ENCODE results near the gene MTX1. TPM values are rescaled to one million over a fixed set of nuclear protein-coding genes. Genes with fewer than 3 reads are reported as not detected.
"Not testable (repeated sequence)": the region's sequence is repeated elsewhere in the genome, so short reads cannot be mapped to it uniquely, and the experiment has no call there.

The MTX1 gene
- total RNA-seq, 4 donors from 2014 or later = 30.1 to 50.7 (median 35.3) TPM

DNA sequence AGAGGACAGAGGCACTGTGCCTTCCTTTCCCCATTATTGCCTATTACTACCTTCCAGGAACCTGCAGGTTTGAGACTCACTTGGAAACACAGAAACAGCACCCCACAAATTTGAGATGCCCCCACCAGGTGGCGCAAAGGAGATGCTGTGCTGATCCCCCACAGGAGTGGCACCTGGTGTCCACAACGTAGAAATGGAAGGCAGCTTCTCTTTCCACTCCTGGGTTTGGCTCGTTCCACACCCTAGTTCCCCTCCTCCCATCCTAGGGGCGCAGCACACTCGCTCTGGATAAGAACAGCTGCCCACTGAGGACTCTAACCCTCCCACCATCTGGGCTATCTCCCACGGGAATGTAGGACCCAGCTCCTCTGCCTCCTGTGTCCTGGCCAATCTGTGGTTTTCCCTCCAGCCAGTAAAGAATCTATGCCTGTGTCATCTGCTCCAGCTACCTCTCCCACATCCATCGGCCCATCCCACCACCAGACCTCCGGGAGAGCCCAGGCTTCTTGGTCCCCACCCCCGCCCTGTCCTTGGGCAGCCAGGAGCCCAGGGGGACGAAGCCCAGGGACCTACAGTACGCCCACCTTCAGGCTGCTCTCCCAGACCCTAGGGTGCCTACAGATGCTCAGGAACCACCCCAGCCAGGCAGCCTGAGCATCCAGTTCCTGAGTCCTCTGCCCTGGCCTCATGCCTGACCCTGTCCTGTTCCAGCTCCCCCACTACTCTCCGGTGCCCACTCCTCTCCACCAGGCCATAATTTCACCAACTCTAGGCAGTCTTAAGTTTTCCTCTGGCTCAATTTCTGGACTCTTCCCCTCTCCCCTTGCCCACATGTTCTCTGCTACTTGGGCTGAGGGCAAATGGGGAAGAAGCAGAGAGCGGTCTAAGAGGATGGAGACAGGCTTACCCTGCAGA lies 1.3 kb upstream of the MTX1 start:
- Histone ChIP-seq H3K4me3 (peak overlapping the region; percentile 69 to 97 (median 86)), H3K4me1 (peaks cover 0 to 46% (median 23%) of the 10 kb centered on the region in 4 donors)
- TF ChIP-seq EP300 (IDR thresholded peaks at IDR 0.05) (peak in 1 of 2 donors; percentile 56), POLR2A (IDR thresholded peaks at IDR 0.05) (peak in 1 of 2 donors; percentile 45)
- TF ChIP-seq, protein P1, sequence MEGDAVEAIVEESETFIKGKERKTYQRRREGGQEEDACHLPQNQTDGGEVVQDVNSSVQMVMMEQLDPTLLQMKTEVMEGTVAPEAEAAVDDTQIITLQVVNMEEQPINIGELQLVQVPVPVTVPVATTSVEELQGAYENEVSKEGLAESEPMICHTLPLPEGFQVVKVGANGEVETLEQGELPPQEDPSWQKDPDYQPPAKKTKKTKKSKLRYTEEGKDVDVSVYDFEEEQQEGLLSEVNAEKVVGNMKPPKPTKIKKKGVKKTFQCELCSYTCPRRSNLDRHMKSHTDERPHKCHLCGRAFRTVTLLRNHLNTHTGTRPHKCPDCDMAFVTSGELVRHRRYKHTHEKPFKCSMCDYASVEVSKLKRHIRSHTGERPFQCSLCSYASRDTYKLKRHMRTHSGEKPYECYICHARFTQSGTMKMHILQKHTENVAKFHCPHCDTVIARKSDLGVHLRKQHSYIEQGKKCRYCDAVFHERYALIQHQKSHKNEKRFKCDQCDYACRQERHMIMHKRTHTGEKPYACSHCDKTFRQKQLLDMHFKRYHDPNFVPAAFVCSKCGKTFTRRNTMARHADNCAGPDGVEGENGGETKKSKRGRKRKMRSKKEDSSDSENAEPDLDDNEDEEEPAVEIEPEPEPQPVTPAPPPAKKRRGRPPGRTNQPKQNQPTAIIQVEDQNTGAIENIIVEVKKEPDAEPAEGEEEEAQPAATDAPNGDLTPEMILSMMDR (IDR thresholded peaks at IDR 0.05) = peak; percentile 73 to 93 (median 84)

DNA sequence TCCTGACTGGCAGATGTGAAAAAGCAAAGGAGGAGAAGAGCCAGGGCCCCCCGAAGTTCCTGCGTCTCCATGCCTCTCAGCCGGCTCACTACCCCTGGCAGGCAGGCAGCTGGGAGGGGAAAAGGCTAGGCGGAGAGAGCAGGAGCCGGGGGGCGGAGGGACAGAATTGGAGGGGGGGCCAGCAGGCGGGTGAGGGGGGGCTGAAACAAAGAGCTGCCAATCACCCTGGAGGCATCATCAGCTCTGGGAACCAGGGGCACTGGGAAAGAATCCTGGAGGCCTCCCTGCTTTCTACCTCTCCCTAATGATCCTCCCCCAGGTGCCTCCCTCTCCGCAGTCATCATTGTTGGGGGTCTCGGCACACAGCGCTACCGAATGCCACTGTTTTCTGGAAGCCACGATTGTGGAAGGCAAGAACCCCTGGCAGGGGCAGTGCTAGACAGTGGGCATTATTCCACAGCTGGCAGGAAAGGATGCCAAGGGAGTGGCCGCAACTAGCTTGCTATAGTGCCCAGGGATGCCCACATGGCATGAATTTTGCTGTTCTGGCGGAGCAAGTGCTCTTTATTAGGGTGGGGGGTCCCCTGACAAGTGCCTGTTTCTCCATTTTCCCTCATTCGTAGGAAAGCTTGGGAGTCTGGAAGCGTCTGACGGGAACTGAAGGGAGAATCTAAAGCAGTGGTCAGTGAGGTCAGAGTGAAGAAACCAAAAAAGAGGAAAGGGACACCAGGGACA lies 522 bp upstream of the MTX1 start, which contains the start of gene THBS3:
Gene THBS3 (minus strand): TSS at position 92 of the 735 bp plus-strand sequence. CDS start 21 bp downstream, at position 71.
- TF ChIP-seq EP300 (IDR thresholded peaks at IDR 0.05) = no peak
- no peak for TF ChIP-seq POLR2A (IDR thresholded peaks at IDR 0.05)
- TF ChIP-seq, protein P1 (IDR thresholded peaks at IDR 0.05) = no peak
- H3K36me3 ChIP-seq = peaks cover 0 to 43% (median 5%) of the 10 kb centered on the region in 3 donors
- no peaks in the 10 kb centered on the region for H3K27me3 ChIP-seq
- peak within 1 kb of the TSS; percentile 97 to 100 (median 100) for H3K27ac ChIP-seq
- H3K9me3 ChIP-seq = no peaks in the 10 kb centered on the region
- 2% methylated on average over 16 to 17 of the region's 17 CpGs for WGBS, 2 donors
- no peak for DNase-seq (ENCODE audit: low spot score in 2 of 2)
- H3K4me1 ChIP-seq = peaks cover 0 to 46% (median 23%) of the 10 kb centered on the region in 4 donors
- peak within 1 kb of the TSS; percentile 69 to 97 (median 86) for H3K4me3 ChIP-seq

More for the DNA sequence above, 1.3 kb upstream of the MTX1 start:
- 8 to 15% methylated on average over 10 to 13 of the region's 13 CpGs for WGBS, 2 donors
- no peaks in the 10 kb centered on the region for H3K27me3 ChIP-seq
- peaks cover 0 to 48% (median 5%) of the 10 kb centered on the region in 3 donors for H3K36me3 ChIP-seq
- H3K27ac ChIP-seq = peak overlapping the region; percentile 97 to 100 (median 100)
- H3K9me3 ChIP-seq = no peaks in the 10 kb centered on the region
- DNase-seq (ENCODE audit: low spot score in 2 of 2) = peak; percentile 81 to 94

DNA sequence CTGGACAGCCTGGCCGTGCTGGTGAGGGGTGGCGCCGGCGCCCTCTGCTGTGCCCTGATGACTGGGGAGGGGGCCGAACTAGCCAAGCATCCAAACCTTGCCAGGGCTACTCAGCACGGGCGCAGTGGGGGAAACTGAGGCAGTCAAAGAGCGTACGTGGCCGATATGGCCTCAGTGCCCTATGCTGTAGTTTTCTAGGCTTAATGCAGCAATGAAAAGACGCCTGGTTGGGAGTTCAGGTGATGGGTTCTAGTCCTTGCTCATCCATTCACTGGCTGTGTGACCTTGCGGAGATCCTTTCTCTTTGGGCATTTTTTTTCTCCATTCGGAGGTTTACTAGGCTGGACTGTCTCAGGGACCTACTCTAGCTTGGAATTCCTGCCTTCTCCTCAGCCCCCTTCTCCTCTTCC lies 822 bp downstream of the MTX1 start:
- H3K9me3 ChIP-seq = no peaks in the 10 kb centered on the region
- peak overlapping the region; percentile 69 to 97 (median 86) for H3K4me3 ChIP-seq
- H3K27ac ChIP-seq = peak overlapping the region; percentile 97 to 100 (median 100)
- H3K4me1 ChIP-seq = peaks cover 0 to 46% (median 23%) of the 10 kb centered on the region in 4 donors
- 3 to 6% methylated on average over 9 to 13 of the region's 13 CpGs for WGBS, 2 donors
- TF ChIP-seq EP300 (IDR thresholded peaks at IDR 0.05) (no peak), POLR2A (IDR thresholded peaks at IDR 0.05) (no peak)
- TF ChIP-seq, protein P1 (IDR thresholded peaks at IDR 0.05) = no peak
- H3K36me3 ChIP-seq = peaks cover 0 to 31% (median 5%) of the 10 kb centered on the region in 3 donors
- H3K27me3 ChIP-seq = no peaks in the 10 kb centered on the region
- DNase-seq (ENCODE audit: low spot score in 2 of 2) = no peak

DNA sequence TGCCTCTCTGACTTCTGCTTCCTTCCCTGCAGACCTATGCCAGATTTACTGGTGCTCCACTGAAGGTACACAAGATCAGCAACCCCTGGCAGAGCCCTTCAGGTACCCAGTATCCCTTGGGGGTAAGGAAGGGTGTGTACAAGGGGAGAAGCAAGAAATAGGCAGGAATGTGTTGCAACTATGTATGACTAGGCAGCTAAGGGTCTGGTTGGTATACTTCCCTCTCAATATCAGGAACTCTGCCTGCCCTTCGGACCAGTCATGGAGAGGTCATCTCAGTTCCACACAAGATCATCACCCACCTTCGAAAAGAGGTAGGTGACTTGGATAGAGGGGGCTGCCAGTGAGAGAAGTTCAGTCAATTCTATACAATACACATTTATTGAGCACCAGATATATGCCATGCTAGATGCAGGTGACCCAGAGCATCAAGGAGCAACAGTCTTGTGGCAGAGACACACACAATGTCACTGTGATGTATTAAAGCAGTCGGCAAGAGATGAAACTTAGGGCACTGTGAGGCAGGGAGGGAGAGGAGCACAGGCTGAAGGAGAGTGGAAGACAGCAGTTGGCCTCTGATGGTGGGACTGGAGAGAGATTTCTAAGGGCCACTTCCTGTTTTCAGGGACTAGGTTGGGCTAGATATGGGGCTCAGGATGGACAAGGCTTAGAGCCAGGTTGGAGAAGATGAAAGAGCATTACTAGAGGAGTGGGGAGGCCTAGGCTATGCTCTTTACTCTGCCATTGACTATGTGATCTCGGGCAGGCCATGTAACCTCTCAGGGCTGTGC lies 2.0 kb downstream of the MTX1 start:
- H3K4me3 ChIP-seq = no peak overlapping the region
- WGBS, 2 donors = 79 to 82% methylated on average over 4 of the region's 4 CpGs
- TF ChIP-seq EP300 (IDR thresholded peaks at IDR 0.05) (no peak), POLR2A (IDR thresholded peaks at IDR 0.05) (no peak)
- TF ChIP-seq, protein P1 (IDR thresholded peaks at IDR 0.05) = no peak
- H3K27ac ChIP-seq = peak overlapping the region in 1 of 4 donors; percentile 100
- H3K9me3 ChIP-seq = no peaks in the 10 kb centered on the region
- peaks cover 0 to 42% (median 23%) of the 10 kb centered on the region in 4 donors for H3K4me1 ChIP-seq
- no peak for DNase-seq (ENCODE audit: low spot score in 2 of 2)
- H3K36me3 ChIP-seq = peaks cover 0 to 32% (median 0%) of the 10 kb centered on the region in 3 donors
- H3K27me3 ChIP-seq = no peaks in the 10 kb centered on the region

DNA sequence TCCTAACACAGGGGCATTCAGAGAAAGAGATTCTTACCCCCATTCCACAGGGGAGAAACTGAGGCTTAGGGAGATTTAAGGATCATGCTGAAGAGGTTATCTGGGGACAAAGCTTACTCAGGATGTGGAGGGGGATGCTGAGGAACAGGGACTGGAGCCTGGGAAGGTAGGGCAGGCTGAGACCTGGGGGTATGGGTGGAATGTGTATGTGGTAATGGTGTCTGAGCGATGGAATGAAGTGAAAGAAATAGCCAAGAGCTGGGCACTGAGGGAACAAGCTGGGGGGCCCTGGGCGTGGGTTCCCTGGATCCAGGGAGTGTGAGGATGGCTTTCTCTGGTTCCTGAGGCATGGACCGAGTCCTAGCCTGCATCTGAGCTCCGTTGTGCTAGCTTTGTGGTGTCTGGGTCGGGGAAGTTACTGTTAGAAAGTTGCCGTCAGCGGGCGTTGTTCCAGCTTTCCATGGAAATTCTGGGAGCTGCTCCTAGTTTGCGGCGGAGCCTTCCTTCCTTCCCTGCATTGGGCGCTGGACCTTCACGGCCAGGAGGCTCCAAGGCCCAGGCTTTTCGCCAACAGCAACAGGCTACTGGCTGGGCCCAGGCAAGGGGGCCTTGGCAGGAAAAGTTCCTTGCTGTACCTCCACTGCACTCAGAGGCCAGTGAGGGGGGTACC lies 3.0 kb downstream of the MTX1 start:
- not testable (repeated sequence) for H3K9me3 ChIP-seq; H3K4me3 ChIP-seq; DNase-seq (ENCODE audit: low spot score in 2 of 2); H3K27ac ChIP-seq; H3K27me3 ChIP-seq
- peaks cover 0 to 32% (median 21%) of the 10 kb centered on the region in 4 donors for H3K4me1 ChIP-seq
- WGBS, 2 donors = 42 to 78% methylated on average over 12 to 13 of the region's 13 CpGs
- H3K36me3 ChIP-seq = peaks cover 0 to 41% (median 0%) of the 10 kb centered on the region in 3 donors

DNA sequence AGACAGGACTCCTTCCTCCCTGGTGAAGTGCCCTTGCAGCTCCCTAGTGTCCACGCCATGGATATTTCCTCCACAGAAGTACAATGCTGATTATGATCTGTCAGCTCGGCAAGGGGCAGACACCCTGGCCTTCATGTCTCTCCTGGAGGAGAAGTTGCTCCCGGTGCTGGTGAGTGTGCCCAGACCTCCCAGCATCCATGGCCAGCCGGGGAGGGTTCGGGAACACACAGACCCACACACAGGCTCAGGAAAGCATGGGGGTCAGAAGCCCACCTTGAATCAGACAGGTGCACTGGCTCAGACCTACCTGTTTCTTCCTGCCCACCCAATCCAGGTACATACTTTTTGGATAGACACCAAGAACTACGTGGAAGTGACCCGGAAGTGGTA lies 3.6 kb downstream of the MTX1 start:
- not testable (repeated sequence) for H3K4me3 ChIP-seq; H3K9me3 ChIP-seq; H3K27me3 ChIP-seq; DNase-seq (ENCODE audit: low spot score in 2 of 2); H3K27ac ChIP-seq
- H3K36me3 ChIP-seq = peaks cover 0 to 44% (median 0%) of the 10 kb centered on the region in 3 donors
- 76% methylated on average over 5 of the region's 7 CpGs; no CpG with 5 or more reads in 1 of the 2 donors for WGBS, 2 donors
- peaks cover 0 to 27% (median 16%) of the 10 kb centered on the region in 4 donors for H3K4me1 ChIP-seq

DNA sequence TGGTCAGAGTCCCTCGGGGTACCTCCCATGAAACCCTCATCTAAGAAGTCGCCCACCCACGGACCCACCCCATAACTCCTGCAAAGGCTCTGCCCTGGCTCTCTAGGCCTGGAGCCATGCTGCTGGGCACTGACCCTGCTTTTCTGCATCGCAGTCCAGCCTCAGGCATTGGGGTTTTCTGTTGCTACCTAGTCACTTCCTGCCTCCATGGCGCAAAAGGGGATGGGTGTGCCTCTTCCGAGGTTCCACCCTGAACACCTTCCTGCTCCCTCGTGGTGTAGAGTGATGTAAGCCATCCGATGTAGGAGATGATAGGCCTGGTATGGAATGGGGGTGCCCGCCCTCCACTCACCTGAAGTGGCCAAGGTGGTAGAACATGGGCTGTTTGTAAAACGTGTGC lies 6.2 kb downstream of the MTX1 start:
- 87 to 89% methylated on average over 3 to 7 of the region's 10 CpGs for WGBS, 2 donors
- not testable (repeated sequence) for H3K27ac ChIP-seq; DNase-seq (ENCODE audit: low spot score in 2 of 2); H3K27me3 ChIP-seq; H3K9me3 ChIP-seq; H3K4me3 ChIP-seq
- peaks cover 0 to 20% (median 1%) of the 10 kb centered on the region in 4 donors for H3K4me1 ChIP-seq
- H3K36me3 ChIP-seq = peaks cover 0 to 51% (median 0%) of the 10 kb centered on the region in 3 donors

Data from tibial nerve (tissue), 4 donors.